GM12872 (cell line): ENCODE results near the gene WDR44.

Source experiments
- TF ChIP-seq, protein P1 (sequence below): IDR thresholded peaks from 3 replicates; pipeline ENCODE4 v1.5.1; 2011; ENCODE audit warnings: low read depth, mild to moderate bottlenecking, low read length, moderate library complexity; ENCODE audit not compliant: insufficient read depth

WDR44 gene, protein sequence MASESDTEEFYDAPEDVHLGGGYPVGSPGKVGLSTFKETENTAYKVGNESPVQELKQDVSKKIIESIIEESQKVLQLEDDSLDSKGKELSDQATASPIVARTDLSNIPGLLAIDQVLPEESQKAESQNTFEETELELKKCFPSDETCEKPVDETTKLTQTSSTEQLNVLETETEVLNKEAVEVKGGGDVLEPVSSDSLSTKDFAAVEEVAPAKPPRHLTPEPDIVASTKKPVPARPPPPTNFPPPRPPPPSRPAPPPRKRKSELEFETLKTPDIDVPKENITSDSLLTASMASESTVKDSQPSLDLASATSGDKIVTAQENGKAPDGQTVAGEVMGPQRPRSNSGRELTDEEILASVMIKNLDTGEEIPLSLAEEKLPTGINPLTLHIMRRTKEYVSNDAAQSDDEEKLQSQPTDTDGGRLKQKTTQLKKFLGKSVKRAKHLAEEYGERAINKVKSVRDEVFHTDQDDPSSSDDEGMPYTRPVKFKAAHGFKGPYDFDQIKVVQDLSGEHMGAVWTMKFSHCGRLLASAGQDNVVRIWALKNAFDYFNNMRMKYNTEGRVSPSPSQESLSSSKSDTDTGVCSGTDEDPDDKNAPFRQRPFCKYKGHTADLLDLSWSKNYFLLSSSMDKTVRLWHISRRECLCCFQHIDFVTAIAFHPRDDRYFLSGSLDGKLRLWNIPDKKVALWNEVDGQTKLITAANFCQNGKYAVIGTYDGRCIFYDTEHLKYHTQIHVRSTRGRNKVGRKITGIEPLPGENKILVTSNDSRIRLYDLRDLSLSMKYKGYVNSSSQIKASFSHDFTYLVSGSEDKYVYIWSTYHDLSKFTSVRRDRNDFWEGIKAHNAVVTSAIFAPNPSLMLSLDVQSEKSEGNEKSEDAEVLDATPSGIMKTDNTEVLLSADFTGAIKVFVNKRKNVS

DNA sequence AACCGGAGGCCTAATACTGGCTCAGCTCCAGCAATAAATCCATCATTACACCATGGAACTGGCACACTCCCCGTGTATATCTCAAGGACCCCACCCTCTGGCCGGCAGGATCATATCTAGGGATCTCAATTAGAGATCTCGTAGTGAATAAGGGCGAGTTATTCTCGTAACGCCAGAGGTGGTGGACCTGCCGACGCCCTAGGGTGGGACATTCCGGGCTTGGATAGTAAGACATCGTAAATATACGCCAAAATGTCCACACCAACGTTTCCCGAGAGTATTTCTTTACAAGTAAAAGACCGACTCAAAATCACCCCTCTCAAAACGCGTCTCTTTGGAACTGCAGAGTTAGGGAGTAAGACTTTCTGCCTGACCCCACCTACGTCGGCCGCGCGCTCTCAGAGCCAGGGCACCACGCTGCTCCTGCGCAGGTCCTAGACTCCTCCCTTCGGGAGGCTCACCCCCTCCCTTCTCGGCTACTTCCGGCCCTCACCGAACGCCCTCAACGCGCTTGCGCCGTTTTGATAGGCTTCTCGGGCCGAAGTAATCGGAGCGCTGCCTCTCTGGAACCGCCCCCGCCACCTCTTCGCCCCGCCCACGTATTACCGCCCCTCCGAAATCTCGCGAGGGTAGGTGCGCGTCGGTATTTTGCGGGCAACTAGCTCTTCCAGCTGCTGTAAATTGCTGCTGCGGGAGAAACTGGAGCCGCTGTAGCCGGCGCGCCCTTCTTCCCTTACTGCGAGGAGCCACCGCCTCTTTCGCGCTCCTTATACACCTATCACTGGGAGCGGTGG, at the start of gene WDR44:
Gene WDR44, plus strand, starts transcription at position 643 of the 794 bp plus-strand sequence. CDS start 398 bp downstream, outside the sequence.
- TF ChIP-seq, protein P1, sequence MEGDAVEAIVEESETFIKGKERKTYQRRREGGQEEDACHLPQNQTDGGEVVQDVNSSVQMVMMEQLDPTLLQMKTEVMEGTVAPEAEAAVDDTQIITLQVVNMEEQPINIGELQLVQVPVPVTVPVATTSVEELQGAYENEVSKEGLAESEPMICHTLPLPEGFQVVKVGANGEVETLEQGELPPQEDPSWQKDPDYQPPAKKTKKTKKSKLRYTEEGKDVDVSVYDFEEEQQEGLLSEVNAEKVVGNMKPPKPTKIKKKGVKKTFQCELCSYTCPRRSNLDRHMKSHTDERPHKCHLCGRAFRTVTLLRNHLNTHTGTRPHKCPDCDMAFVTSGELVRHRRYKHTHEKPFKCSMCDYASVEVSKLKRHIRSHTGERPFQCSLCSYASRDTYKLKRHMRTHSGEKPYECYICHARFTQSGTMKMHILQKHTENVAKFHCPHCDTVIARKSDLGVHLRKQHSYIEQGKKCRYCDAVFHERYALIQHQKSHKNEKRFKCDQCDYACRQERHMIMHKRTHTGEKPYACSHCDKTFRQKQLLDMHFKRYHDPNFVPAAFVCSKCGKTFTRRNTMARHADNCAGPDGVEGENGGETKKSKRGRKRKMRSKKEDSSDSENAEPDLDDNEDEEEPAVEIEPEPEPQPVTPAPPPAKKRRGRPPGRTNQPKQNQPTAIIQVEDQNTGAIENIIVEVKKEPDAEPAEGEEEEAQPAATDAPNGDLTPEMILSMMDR = no peak

DNA sequence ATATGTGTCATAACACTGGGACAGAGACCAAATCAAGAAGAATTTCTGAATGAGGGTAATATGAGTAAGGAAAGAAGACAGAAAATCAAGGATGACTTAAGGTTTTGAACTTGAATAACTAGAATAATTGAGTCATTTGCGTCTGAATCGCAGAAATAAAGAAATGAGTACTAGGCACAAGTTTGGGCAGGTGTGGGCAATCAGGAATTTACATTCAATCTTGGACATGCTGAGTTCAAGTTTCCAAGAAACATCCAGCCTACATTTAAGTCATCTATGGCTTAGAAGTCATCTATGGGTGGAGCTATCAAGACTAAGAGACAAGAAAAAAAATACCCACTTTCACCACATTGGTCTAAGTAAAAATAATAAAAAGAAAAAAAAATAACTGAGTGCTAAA, 30.4 kb upstream of the WDR44 start:
- TF ChIP-seq, protein P1 = no peak

DNA sequence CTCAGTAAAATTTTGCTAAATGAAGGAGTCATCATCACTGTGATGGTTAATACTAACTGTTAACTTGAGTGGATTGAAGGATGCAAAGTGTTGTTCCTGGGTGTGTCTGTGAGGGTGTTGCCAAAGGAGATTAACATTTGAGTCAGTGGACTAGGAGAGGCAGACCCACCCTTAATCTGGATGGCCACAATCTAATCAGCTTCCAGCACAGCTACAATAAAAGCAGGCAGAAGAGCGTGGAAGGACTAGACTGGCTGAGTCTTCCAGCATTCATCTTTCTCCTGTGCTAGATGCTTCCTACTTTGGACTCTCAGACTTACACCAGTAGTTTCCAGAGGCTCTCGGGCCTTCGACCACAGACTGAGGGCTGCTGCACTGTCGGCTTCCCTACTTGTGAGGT, 21.3 kb upstream of the WDR44 start:
- TF ChIP-seq, protein P1 = no peak

DNA sequence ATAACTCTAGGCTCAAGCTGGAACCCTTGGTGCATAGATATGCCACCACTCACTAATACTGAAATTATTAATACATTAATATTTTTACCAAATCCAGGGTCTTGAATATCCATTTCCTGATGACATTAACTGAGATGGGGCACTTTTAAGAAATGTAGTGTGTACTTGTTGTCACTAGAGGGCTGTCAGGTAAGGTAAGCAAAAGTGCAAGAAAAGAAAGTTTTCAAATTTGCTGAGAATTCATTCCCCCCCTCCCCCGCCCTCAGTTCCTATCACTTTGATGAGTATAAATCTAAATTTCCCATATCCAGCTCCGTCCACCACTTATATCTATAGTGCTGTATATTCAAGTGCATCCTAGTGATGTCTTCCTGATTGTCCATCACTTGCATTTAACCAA, 20.5 kb upstream of the WDR44 start:
- TF ChIP-seq, protein P1 = peak; percentile 36; the same call in 2 of the 3 replicates

DNA sequence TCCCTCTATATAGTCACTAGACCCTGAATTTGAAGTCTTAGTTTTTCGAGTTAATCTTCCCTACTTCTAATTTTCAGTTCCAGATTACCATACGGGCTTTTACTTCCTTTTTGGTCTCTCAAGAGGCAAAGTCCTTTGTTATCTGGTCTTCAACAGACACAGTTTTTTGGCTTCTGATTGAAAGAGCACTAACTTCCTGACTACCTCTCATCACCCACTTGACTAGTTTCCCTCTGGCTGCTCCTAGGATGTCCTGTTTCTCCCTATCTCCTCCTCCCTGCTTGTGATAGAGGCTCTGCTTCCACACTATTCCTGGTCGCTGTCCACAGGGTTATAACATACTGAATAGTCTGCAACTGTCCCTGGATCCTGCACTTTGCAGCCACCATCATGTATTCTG, 16.7 kb upstream of the WDR44 start:
- TF ChIP-seq, protein P1 = no peak

DNA sequence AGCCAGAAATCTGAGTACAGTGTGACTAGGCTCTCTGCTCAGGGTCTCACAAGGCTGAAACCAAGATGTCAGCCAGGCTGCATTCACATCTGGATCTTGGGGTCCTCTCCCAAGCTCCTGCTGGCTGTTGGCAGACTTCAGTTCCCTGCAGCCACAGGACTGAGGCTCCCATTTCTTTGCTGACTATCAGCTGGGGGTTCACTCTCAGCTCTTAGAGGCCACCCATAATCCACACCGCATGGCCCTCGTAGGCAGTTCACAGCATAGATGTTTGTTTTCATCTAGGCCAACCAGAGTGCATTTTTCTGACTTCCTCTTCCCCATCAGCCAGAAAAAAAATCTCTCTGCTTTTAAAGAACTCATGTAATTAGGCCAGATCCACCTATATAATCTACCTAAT, 8.2 kb upstream of the WDR44 start:
- TF ChIP-seq, protein P1 = no peak

DNA sequence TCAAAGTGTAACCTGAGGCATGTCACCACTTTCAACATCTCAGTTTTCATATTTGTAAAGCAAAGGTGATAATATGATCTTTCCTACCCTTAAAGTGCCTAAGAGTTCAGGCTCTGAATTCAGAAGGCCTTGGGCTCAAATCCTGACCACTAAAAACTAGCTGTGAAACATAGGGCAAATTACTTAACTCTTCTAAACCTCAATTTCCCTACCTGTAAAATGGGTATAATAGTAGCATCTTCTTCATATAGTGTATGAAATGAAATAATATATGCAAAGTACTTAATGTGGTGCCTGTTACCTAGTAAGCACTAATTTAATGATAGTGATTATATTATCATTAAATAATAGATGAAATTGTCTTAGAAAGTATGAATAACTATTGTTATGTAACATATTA, 7.0 kb upstream of the WDR44 start:
- TF ChIP-seq, protein P1 = no peak
